GM18907 (cell line): ENCODE data around the gene ZNF816.
"Not testable (repeated sequence)": the region's sequence is repeated elsewhere in the genome, so short reads cannot be mapped to it uniquely, and the experiment has no call there.

ENCODE experiments used
- ATAC-seq: cut with Tn5 transposase; IDR thresholded peaks from one replicate; pipeline ENCODE4 v1.9.1; 2021; ENCODE audit warnings: mild to moderate bottlenecking, moderate library complexity; ENCODE audit not compliant: unreplicated experiment

The ZNF816 gene

DNA sequence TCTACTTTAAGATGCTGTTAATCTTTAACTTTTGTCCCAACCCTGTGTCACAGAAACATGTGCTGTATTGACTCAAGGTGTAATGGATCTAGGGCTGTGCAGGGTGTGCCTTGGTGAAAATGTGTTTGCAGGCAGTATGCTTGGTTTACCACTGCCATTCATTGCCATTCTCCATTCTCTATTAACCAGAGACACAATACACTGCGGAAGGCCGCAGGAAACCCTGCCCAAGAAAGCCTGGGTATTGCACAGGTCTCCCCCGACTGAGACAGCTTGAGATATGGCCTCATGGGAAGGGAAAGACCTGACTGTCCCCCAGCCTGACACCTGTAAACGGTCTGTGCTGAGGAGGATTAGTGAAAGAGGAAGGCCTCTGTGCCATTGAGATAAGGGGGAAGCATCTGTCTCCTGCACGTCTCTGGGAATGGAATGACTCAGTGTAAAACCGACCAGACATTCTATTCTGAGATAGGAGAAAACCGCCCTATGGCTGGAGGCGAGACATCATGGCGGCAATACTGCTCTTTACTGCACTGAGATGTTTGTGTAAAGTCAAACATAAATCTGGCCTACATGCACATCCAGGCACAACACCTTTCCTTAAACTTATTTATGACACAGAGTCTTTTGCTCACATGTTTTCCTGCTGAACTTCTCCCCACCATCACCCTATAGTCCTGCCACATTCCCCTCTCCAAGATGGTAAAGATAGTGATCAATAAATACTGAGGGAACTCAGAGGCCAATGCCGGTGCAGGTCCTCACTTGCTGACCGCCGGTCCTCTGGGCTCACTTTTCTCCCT is 26.3 kb downstream of the ZNF816 start:
- ATAC-seq, result no peak

DNA sequence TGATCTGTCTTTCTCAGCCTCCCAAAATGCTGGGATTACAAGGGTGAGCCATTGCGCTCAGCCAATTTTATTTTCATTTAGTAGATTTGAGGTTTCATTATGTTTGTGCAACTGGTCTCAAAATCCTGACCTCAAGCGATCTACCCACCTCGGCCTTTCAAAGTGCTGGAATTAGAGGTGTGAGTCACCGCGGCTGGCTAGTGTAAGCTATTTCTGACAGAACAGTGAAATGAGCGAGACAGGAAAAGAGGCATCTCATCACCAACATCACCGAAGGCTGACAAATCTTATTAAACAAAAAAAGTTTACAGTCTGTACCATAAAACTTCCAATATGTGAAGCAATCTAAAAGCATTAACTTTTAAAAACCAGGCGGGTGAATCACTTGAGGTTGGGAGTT is 27.2 kb downstream of the ZNF816 start:
- no peak for ATAC-seq

DNA sequence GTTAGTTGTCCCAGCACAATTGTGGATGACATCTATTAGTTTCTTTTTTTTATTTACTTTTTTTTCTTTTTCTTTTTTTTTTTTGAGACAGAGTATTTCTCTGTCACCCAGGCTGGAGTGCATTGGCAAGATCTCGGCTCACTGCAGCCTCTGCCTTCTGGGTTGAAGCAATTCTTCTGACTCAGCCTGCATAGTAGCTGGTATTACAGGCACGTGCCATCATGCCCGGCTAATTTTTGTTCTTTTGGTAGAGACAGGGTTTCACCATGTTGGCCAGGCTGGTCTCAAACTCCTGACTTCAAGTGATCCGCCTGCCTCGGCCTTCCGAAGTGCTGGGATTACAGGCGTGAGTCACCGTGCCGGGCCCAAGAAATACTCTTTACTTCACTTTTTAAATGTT is 38.0 kb downstream of the ZNF816 start:
- ATAC-seq, result not testable (repeated sequence)

DNA sequence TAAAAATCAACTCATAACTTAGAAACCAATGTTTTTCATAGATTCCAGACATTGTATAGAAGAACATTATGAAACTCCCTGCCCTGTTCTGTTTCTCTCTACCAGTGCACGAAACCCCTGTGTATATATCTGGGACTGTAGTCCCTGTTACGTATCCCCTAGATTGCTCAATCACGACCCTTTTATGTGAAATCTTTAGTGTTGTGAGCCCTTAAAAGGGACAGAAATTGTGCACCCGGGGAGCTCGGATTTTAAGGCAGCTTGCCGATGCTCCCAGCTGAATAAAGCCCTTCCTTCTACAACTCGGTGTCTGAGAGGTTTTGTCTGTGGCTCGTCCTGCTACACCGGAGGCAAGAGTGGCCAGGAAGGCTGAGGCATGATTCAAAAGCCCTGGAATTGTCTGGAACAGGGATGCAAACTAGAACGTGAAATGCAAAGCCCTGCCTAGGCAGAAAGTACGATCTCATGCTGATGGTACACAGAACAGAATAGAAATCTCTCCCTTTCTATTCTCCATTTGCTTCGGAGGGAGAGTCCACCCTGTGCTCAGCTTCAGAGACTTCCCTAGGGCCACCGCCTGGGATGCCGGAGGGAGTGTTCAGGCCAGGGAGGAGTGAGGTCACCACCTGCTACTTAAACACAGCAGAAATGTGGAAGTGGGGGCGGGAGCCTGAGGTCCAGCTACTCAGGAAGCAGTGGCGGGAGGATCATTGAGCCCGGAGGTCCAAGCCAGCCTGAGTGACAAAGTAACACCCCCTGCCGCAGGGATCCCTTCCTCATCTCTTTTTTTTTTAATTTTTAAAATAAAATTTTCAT is 38.7 kb downstream of the ZNF816 start:
- ATAC-seq, result no peak

DNA sequence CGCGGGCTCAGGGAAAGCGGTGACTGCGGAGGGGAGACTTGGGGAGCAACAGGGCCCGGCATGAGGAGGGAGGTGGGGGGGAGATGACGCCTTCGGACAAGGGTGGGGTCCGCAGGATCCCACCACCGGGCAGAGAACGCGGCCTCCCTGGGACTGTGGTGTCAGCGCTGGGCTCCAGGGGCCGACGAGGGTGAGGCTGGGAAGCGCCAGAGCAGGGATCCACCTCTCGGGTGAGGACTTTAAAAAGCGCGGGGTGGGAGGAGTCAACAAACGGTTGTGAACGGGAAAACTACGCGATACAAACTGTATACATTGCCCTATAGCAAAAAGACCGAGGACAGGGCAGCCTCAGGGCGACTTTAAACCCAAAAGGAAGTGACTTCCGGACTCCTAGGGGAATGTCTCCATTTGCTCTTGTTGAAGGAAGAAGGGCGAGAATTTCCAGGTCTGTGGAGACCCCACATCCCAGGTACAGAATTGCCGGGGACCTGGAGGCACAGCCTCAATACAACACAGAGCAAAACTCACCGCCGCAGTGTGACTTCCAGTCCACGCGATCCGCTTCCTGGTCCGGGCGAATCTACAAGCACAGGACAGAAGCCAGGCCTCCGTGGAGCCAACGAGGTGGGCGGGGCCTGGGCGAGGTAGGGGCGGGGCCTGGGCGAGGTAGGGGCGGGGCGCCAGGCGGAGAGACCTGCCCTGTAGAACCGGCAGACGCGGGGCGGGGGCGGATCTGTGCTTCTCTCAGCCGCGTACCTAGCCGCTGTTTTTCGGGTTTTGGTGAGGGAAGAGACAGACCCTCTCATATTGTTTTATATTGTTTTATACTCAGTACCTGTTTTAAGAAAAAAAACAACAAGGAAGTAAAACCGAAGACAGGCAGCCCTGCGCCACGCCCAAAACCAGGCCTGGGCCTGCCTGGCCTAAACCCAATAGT is 39.6 kb downstream of the ZNF816 start, which contains the start of gene ZNF888:
TSS of gene ZNF888 (minus strand) at position 588 of the 937 bp plus-strand sequence. CDS start 5,555 bp downstream, outside the sequence.
- peak; percentile 95 for ATAC-seq

DNA sequence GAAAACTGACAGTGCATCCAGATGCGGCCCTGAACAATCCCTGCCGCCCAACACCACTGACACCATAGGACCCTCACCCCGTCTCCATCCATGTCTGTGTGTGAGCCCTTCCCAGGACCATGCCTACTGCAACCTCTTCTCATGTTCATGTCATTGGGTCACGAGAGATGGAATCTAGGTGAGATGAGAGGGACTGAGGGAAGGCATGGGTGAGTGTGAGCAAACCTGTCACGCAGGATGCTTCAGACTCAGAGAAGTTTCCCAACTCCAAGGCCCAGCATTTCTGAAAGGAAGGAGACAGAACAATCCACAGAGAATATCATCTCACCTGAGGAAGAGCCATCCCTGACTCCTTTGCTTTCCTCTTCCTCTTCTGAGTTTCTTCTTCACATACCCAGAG is 45.1 kb downstream of the ZNF816 start:
- no peak for ATAC-seq

DNA sequence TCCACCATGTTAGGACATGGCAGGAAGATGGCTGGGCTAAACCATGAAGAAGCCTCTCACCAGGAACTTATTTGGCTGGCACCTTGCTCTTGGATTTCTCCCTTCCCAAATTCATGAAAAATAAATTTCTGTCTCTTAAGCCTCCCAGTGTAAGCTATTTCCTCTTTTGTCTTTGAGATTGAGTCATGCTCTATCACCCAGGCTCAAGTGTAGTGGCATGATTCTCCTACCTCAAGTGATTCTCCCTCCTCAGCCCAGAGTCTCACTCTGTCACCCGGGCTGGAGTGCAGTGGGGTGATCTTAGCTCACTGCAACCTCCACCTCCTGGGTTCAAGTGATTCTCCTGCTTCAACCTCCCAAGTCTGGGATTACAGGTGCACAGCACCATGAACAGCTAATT is 52.0 kb downstream of the ZNF816 start:
- no peak for ATAC-seq

DNA sequence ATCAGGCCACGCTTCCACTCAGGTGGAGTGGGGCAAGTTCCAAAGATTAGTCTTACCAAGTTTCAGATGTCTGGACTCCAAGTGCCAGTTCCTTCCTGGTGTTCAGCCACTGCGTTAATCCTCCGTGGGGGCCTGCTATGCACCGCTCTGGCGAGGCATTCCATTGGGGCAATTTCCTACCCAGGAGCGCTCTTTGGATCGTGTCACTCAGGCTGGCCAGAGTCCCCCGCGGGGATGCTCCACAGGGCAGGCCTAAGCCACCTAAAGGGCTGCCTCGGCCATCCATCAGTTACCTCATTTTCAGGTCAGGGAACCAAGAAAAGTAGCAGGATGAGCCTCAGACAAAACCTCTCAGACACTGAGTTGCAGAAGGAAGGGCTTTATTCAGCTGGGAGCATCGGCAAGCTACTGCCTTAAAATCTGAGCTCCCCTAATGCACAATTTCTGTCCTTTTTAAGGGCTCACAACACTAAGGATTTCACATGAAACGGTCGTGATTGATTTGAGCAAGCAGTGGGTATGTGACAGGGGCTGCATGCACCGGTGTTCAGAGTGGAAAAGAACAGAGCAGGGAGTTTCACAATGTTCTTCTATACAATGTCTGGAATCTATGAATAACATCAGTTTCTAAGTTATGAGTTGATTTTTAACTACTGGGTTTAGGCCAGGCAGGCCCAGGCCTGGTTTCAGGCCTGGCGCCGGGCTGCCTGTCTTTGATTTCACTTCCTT is 58.5 kb downstream of the ZNF816 start:
- not testable (repeated sequence) for ATAC-seq

DNA sequence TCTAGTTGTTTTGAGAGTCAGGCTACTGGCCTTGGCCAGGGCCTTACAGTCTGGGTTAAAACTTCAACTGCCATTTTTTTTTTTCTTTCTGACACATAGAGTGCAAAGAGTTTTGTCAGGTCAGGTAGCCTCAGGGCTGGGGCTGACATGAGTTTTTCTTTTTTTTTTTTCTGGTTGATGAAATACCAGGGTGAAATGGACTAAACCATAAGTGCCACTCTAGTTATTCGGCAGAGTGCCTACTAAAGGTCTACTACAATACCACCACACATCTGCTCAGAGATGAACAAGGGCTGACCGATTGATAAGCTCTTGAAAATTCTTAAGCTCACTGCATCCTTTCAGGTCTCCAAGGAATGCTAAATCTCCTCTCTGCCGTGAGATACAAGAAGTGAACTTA is 60.8 kb downstream of the ZNF816 start:
- no peak for ATAC-seq
